Epithelial cell of esophagus (primary cell): ENCODE measurements around the gene SVBP.
A peak's percentile ranks its signal among the peaks of the same experiment; 100 is the strongest.

Source experiments
- DNase-seq: peaks from one replicate; pipeline ENCODE4 v3.0.0; 2010; ENCODE audit warnings: low read depth
- H3K4me3 ChIP-seq: 2 replicates; pipeline ENCODE4 v1.5.1; 2011; ENCODE audit warnings: mild to moderate bottlenecking, low read length, control low read depth
- CTCF ChIP-seq: IDR thresholded peaks from 2 replicates; pipeline ENCODE4 v1.5.1; 2011; ENCODE audit warnings: low read depth, mild to moderate bottlenecking, low read length, control low read depth, inconsistent platforms; ENCODE audit not compliant: insufficient read depth; ENCODE audit errors: missing control alignments

The SVBP gene

DNA sequence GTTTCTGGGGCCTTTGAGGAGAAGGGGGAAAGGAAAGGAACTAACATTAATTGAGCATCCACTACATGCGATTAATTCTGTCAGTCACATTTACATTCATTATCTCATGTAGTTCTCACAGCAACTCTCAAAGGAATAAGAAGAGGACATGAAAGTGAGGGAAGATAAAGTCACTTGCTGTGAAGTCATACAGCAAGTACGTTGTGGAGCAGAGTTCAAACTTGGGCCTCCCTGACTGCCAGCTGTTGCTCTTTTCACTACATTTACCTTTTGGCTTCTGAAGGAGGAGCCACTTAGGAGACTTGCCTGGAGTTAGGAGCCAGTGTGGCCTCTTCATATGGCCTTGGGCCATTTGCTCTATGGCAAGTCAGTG lies 35.4 kb upstream of the SVBP start:
- no peak overlapping the region for H3K4me3 ChIP-seq
- DNase-seq: peak; percentile 4
- TF ChIP-seq CTCF: no peak

DNA sequence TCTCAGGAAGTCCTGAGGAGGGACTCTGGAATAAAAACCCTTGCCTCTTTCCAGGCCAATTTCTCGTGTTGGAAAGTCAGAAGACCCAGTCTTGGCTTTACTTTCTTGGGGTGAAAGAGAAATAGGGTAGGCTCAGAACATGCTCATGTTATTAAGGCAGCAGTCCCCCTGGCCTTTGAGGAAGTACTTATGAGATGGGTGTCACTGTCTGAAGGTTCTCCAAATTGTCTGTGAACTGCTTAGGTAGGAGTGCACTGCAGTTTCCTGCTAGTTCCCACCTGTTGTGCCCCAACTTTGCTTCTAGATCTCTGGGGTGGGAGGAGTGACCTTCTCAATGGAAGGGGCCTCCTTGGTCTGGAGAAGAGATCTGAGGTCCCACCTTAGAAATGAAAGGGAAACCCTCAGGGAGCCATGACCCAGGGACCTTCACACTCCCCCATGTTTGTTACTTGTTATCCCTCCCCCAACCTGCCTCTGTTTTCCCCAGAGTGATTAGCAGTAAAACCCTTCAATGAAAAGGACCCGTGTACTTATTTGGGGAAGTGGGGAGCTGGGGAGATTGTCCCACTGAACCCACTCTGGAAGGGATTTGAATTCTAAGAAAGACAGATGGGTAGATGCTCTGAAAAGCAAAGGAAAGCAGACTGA lies 34.9 kb upstream of the SVBP start:
- TF ChIP-seq CTCF: no peak
- H3K4me3 ChIP-seq: no peak overlapping the region
- no peak for DNase-seq

GRCh38 chr1:42851420-42851819 lies 34.2 kb upstream of the SVBP start:
- no peak for TF ChIP-seq CTCF
- no peak for DNase-seq
- H3K4me3 ChIP-seq: no peak overlapping the region

- DNase-seq: no peak
- no peak for TF ChIP-seq CTCF
- H3K4me3 ChIP-seq: no peak overlapping the region
These were observed 32.7 kb upstream of the SVBP start for GRCh38 chr1:42849944-42850343.

GRCh38 chr1:42848823-42849537 lies 31.8 kb upstream of the SVBP start:
- no peak for DNase-seq
- no peak overlapping the region for H3K4me3 ChIP-seq
- TF ChIP-seq CTCF: no peak

- no peak overlapping the region for H3K4me3 ChIP-seq
- DNase-seq: no peak
- no peak for TF ChIP-seq CTCF
These were observed 30.7 kb upstream of the SVBP start for GRCh38 chr1:42847721-42848460.

DNA sequence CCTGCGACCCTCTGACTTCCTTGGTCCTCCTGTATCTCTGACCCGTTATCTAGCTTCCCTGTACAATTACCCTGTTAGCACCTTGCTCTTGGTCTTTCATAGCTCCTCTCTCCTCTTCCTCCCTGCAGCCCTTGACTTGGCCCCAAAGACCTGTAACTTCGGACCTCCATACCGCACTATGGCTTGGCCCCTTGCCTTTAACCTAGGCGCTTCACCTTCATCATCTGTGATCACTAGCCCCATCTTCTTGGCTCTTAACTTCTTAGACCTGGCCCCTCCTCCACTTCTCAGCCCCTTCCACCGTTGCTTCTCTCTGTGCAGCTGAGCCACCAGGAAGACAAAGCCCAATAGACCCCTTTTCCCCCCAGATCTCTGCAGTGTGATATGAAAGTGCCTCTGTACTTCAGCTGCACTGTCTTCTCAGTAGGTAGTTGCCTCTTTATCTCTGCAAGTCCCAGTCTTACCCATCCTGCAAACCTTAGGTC lies 30.0 kb upstream of the SVBP start:
- no peak for DNase-seq
- no peak for TF ChIP-seq CTCF
- peak overlapping the region; percentile 88 for H3K4me3 ChIP-seq
